HG02852 (cell line): ENCODE measurements around the gene C5AR2.
"Not testable (repeated sequence)": the region's sequence is repeated elsewhere in the genome, so short reads cannot be mapped to it uniquely, and the experiment has no call there.

Experiments
- ATAC-seq: cut with Tn5 transposase; IDR thresholded peaks from one replicate; pipeline ENCODE4 v1.9.1; 2021; ENCODE audit warnings: mild to moderate bottlenecking, moderate library complexity; ENCODE audit not compliant: unreplicated experiment

C5AR2 gene

GRCh38 chr19:47358936-47359335 is 27.0 kb downstream of the C5AR2 start:
- ATAC-seq, result no peak

DNA sequence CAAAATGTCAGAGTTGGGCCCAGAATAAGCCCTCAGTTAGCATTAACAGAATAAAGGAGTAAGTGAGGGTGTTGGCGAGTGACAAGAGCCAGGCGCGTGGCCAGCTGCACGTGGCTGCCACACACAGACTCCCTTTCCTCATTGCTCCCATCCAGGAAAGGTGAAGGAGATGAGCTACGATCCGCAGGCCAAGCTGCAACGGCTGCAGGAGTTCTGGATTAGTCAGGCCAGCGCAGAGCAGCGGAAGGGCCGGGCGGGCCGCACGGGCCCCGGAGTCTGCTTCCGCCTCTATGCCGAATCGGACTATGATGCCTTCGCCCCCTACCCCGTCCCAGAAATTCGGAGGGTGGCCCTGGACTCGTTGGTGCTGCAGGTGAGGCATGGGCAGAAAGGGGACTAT is 30.3 kb downstream of the C5AR2 start:
- no peak for ATAC-seq

GRCh38 chr19:47363758-47364531 is 32.0 kb downstream of the C5AR2 start:
- no peak for ATAC-seq

DNA sequence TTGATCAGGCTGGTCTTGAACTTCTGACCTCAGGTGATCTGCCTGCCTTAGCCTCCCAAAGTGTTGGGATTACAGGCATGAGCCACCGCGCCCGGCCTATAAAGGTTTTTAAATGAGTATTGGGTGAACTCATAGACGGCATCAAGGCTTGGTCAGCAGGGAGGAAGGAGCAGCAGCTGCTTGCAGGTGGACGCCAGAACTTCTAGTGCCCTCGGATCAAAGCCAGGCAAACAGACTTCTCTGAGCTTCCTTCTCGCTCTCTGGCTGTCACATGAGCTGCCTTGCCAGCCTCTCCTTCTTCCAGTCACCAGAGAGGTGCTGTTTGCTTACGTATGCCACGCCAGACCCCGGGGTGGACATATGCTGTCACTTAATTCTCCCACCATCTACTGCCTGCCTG is 33.5 kb downstream of the C5AR2 start:
- not testable (repeated sequence) for ATAC-seq

DNA sequence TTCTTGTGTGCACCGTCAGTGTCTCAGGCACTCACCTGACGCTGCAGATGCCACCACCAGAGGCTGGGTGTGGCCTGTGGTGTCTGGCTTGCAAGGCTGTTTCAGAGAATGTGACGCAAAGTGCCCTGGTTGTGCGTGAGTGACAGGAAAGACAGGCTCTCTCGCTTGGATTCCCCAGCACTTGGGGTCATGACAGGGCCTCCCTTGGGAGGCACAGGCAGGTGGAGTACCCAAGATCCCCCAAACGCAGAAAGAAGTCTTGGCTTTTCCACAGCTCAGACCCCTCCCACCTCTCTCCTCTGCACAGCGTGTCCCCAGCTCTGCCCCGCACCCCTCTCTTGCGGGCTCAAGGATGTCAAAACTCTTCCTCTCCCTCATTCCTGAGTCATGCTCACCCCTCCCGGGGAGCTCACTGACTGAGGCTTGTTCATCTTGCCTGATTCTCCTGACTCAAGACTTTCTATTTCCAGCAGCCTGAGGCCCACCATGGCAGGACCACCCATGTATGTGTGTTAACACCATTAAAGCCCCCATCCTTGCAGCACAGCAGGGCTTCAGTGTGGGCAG is 38.2 kb downstream of the C5AR2 start:
- ATAC-seq, result no peak

DNA sequence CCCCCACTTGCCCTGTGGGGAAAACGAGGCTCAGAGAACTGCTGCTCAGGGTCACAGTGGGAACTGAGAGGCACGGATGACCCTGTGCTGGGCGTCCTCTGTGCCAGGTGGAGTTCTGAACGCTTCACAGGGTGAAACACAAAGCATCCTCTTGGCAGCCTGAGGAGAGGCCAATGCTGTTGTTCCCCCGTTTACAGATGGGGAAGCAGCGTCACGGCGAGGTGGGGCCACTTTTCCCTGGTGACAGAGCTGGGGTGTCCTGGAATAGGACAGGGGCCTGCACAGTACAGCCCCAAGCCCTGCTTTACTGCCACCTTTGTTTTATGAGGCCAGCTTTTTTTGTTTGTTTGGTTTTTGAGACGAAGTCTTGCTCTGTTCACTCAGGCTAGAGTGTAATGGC is 39.3 kb downstream of the C5AR2 start:
- no peak for ATAC-seq

DNA sequence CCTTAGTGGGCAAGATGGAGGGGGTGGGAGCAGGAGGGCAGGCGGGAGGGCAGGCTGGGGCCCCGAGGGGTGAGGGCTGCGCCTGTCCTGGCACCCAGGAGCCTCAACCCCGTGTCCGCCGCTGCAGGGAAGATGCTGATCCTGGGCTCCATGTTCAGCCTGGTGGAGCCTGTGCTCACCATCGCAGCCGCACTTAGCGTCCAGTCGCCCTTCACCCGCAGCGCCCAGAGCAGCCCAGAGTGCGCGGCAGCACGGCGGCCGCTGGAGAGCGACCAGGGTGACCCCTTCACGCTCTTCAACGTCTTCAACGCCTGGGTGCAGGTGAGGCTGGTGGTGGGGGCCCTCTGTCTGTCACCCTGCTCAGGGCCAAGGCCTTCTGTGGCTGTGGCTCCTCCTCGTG is 40.6 kb downstream of the C5AR2 start:
- no peak for ATAC-seq

DNA sequence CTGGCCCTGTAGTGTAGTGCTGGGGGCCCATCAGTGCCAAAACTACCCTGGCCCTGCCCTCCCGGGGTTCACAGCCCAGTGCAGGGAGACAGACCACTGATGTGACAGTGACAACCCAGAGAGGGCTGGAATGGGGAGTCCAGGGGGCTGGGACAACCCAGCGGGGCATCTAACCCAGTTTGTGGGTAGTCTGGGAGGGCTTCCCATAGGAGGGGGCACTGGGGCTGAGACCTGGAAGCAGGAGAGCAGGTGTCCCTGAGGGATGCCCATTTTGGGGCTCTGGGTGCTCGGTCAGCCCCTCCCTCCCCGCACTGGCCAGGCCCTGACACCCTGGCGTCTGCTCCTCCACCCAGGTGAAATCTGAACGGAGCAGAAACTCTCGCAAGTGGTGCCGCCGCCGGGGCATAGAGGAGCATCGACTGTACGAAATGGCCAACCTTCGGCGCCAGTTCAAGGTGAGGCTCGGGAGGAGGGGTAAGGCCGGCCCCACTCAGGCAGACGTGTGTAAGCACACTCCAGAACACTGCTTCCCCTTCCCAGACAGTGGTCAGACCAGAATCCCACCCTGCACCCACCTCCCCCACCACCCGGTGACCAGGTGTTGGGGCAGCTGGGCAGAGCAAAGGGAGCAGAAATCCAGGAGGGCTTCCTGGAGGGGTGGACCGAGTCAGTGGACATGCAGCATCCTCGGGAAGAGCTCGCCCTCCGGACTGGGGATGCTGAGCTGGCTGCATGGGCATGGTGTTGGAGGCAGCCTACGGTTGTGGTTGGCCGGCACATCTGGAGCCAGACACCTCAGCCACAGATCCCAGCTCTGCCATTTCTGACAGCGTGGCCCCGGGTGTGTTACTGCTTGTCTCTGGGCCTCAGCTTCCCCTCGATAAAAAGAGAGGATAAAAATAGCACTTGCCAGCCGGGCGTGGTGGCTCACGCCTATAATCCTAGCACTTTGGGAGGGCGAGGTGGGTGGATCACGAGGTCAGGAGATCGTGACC is 41.6 kb downstream of the C5AR2 start:
- no peak for ATAC-seq

GRCh38 chr19:47374876-47375693 is 43.1 kb downstream of the C5AR2 start:
- no peak for ATAC-seq

DNA sequence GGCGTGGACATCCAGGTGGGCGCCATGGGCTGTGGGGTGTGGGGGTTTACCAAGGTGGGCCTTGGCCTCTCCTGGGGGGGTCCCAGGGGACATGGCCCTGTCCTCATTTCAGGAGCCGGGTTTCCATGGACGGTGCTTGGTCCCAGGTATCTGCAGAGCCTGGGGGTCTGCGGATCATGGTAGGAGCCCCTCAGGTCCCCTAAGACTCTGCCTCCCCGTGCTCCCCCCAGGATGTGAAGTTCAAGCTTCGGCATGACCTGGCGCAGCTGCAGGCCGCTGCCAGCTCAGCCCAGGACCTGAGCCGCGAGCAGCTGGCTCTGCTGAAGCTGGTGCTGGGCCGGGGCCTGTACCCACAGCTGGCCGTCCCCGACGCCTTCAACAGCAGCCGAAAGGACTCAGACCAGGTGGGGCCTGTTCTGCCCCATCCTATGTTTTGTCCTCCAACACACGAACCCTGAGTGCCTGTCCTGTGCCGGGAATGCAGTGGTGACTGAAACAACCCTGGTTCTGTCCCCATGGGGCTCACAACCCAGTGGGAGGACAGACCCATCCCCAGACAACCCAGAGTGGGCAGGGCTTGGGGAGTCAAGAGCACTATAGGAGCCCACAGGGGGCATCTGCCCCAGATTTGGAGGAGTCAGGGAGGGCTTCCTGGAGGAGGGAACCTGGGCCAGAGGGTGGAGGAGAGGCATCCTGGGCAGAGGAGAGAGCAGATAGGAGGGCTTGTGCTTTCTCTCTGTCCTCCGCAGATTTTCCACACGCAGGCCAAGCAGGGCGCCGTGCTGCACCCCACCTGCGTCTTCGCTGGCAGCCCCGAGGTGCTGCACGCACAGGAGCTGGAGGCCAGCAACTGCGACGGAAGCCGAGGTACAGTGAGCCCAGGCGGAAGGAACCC is 44.0 kb downstream of the C5AR2 start:
- no peak for ATAC-seq

- ATAC-seq, result no peak
Observed at GRCh38 chr19:47376589-47377144, 44.7 kb downstream of the C5AR2 start.

GRCh38 chr19:47377208-47377701 is 45.3 kb downstream of the C5AR2 start:
- no peak for ATAC-seq

- ATAC-seq, result no peak
Observed at GRCh38 chr19:47377801-47378200, 45.8 kb downstream of the C5AR2 start.

DNA sequence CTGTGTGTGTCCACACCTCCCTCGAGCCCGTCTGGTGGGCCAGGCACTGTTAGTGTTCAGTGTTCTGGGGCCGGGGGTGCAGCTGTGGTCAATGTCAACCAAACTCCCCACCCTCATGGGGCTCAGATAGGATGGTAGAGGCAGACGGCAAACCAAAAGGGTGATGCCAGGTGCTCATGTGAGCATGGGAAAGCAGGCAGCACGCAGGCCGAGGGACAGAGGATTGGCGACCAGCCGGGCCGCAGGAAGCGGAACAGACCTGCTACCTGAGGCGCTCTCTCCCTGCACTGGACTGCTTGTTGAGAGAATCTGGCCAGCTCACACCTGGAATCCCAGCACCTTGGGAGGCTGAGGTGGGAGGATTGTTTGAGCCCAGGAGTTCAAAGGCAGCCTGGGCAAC is 46.3 kb downstream of the C5AR2 start:
- no peak for ATAC-seq

DNA sequence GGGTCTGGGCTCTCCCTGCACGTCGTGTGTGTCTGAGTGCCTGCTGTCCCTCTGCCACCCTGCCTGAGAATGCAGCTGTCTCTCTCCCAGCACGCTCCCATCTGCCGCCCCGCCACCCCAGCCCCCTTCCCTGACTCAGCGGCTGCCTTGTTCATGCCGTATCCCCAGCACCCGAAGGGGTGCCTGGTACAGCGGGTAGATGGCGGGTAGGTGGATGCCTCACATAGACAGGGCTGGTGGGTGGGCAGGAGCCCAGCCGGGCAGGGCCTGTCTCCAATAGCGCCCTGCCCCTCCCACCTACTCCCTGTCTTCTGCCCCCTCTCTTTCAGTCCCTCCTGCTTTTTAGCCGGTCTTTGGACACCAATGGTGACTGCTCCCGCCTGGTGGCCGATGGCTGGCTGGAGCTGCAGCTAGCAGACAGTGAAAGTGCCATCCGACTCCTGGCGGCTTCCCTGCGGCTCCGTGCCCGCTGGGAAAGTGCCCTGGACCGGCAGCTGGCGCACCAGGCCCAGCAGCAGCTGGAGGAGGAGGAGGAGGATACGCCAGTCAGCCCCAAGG is 47.5 kb downstream of the C5AR2 start:
- no peak for ATAC-seq

GRCh38 chr19:47380559-47380958 is 48.6 kb downstream of the C5AR2 start:
- no peak for ATAC-seq

GRCh38 chr19:47381121-47381520 is 49.1 kb downstream of the C5AR2 start:
- ATAC-seq, result no peak

DNA sequence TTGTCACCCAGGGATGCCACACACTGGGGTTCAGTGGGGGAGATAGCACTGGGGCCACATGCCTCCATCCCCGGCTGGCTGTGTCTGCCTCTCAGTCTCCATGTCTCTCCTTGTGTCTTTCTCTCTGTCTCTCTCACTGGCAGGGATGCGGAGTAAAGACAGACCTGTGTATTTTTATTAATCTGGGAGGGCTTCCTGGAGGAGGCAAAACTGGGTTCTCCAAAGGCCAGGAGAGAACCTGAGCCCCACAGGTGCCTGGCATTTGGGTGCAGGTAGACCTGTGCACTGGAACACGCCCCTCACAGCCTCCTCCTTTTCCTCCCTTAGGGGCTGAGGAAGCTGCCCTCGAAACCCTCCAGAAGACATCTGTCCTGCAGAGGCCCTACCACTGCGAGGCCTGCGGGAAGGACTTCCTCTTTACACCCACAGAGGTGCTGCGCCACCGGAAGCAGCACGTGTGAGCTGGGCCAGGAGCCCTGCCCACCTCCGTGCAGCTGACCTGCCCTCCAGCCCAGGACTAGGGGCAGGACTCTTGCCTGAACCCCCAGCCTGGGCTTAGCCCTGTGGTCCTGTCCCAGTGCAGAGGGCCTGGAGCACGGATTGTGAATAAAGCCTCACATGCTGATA is 49.8 kb downstream of the C5AR2 start:
- ATAC-seq, result no peak
